Activated CD8-positive, alpha-beta memory T cell treated with anti-CD3 and anti-CD28 coated beads for 36 hours (primary cell): ENCODE results near the gene GRID2. TPM values are rescaled to one million over a fixed set of nuclear protein-coding genes. Genes with fewer than 3 reads are reported as not detected.
"Not testable (repeated sequence)": the region's sequence is repeated elsewhere in the genome, so short reads cannot be mapped to it uniquely, and the experiment has no call there.

Source experiments
- CTCF ChIA-PET: fragments of 350-600 bp; sonication (Branson Sonifier 250); formaldehyde crosslinking; loops from one replicate; lab custom pipeline; 2021; ENCODE audit warnings: antibody characterized with exemption; lab: Charles Lee
- POLR2A ChIA-PET: fragments of 350-600 bp; sonication (Branson Sonifier 250); formaldehyde crosslinking; loops from one replicate; lab custom pipeline; 2021; ENCODE audit warnings: antibody characterized with exemption; lab: Charles Lee
- total RNA-seq, 2 experiments: library from RNA; stranded (reverse); gene quantifications; one replicate each; pipeline ENCODE4 v1.2.3, GENCODE V29; 2021

GRID2 gene
- total RNA-seq, 2 experiments from 2014 or later = not detected

DNA sequence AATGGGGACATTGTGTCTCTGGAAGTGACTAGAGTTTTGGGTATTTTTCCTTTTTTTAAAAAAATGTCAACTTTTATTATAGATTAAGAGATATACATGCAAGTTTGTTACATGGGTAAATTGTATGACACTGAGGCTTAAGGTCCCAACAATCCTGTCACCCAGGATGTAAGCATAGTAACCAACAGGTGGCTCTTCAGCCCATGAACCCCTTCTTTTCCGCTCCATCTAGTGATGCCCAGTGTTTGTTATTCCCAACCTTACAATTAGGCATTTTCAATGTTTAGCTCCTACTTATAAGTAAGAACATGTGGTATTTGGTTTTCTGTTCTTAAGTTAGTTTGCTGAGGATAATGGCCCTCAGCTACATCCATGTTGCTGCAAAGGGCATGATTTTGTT lies 102.7 kb downstream of the GRID2 start:
- CTCF ChIA-PET = no interaction called here
- POLR2A ChIA-PET = no interaction called here

DNA sequence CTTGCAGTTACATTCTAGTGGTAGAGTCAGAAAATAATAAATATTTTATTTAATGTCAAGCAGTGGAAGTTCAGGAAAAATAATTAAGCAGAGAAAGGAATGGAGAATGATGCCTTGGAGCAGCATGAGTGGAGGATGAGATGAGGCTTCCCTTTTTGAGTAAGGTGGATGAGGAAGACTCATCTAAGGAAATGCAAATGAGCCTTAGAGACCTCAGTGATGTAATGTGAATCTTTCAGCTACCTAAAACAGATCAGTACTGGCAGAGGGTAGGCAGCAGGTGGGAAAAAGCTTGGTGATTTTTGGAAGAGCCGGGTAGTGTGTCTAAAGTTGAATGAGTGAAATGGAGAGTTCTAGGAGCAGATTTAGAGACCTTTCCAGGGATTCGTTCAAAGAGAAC lies 118.2 kb downstream of the GRID2 start:
- CTCF ChIA-PET = no interaction called here

DNA sequence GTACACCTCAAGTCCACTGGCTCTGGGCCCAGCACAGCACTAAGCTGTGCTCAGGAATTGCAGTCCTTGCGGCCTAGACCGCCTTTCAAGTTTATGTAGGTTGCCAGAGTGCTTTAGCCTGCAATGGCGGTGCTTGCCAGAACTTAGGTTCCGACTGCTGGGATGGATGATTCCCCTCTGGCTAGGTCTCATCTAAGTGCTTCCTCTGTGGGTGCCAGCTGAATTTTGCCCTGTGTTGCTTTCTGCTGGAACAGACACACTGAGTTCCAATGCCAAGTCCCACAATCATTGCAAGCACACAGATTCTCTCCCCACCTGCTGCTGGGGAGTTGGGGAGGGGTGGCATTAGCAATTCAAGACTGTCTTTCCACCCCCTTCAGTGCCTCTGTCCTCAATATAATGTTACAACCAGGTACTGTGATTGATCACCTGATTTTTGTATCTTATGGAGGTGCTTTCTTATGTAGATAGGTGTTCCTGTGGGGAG lies 129.5 kb downstream of the GRID2 start:
- ChIA-PET POLR2A (no interaction called here), CTCF (no interaction called here)

More for the DNA sequence above, 118.2 kb downstream of the GRID2 start:
- POLR2A ChIA-PET = no interaction called here

DNA sequence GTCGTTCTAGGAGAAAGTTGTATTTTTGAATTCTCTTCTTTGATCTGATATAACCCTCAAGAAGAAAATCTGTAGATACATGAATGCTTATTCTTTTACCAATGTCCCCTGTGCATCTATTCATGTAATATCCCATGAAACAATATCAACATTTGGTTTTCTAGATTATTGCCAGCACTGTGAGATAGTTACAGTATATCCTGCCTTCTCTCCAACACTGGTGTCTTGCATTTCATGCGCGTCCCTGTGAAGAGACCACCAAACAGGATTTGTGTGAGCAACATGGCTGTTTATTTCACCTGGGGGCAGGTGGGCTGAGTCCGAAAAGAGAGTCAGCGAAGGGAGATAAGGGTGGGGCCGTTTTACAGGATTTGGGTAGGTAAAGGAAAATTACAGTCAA lies 135.0 kb downstream of the GRID2 start:
- POLR2A ChIA-PET, CTCF ChIA-PET: not testable (repeated sequence)

DNA sequence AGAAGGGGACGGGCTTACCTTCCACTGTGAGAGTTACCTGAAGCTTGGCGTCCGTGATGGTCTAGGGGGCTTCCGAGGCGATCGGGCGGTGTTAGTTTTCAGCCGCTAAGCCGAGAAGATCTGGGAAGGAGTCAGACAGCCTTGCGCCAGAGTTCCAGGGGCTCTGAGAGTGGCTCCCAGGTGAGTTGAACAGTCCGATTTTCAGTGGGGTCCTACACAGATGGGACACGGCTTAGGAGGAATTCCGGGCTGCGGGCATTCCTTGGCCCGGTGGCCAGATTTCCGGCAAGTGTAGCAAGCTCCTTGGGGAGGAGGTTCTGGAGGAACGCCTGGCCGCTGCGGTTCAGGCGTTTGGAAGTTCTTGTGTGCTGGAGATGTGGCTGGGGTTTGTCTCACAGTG lies 138.4 kb downstream of the GRID2 start:
- CTCF ChIA-PET, POLR2A ChIA-PET: not testable (repeated sequence)

- POLR2A ChIA-PET, CTCF ChIA-PET: not testable (repeated sequence)
Observed at GRCh38 chr4:92444143-92444843, 140.5 kb downstream of the GRID2 start.

GRCh38 chr4:92445127-92445526 lies 141.4 kb downstream of the GRID2 start:
- ChIA-PET POLR2A (no interaction called here), CTCF (no interaction called here)

GRCh38 chr4:92447255-92447905 lies 143.6 kb downstream of the GRID2 start:
- CTCF ChIA-PET = no interaction called here

GRCh38 chr4:92448176-92448575 lies 144.4 kb downstream of the GRID2 start:
- POLR2A ChIA-PET, CTCF ChIA-PET: not testable (repeated sequence)

More at GRCh38 chr4:92447255-92447905, 143.6 kb downstream of the GRID2 start:
- POLR2A ChIA-PET = no interaction called here

DNA sequence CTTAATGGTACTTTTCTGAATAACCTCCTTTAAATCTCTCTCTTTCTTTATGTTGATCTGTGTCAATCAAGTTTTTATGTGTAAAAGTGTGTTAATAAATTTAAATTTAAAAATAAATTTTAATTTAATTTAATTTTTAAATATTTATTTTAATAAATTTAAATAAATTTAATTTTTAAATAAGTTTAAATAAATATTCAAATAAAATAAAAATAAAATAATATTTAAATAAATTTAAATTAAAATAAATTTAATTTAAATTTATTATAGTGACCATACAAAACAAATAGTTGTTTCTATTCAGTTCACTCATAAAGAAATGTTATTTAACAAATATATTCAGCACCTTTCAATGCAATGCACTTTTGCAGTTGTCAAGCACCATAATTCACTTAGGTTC lies 146.9 kb downstream of the GRID2 start:
- POLR2A ChIA-PET = no interaction called here
- CTCF ChIA-PET = no interaction called here

GRCh38 chr4:92451782-92452181 lies 148.0 kb downstream of the GRID2 start:
- ChIA-PET CTCF (no interaction called here), POLR2A (no interaction called here)

DNA sequence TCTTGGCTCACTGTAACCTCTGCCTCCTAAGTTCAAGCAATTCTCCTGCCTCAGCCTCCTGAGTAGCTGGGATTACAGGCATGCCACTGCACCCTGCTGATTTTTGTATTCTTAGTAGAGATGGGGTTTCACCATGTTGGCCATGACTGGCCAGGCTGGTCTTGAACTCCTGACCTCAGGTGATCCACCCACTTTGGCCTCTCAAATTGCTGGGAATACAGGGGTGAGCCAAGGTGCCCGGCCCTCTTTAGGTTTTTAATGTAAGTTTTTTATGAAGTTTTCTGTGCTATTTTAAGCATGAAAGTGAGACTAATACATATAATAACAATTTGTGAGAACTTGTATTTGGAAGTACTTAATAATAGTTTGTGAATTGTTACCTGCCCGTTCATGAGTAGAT lies 148.6 kb downstream of the GRID2 start:
- CTCF ChIA-PET = not testable (repeated sequence)

DNA sequence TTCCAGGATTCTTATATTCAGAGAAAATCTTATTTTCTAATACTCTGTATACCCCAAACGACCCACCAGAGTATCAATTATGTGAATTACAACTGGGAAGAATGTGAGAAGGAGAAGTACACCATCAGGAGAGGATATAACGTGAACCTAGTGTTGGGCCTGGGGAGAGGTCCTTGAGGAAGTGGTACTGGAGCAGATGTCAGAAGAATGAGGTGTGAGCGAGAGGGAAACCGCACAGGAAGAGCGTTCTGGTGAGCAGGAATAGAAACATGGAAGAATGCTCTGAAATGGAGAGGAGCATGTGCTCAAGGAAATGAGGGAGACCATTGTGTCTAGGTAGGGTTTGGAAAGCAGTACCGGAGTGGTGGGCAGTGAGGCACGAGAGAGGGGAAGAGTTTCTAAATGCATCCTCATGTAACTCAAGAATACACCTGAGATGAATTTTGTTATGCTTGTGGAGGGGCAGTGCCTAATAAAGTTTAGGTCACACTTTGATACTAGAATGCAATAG lies 151.6 kb downstream of the GRID2 start:
- ChIA-PET CTCF (no interaction called here), POLR2A (no interaction called here)

More for the DNA sequence above, 148.6 kb downstream of the GRID2 start:
- POLR2A ChIA-PET = not testable (repeated sequence)

DNA sequence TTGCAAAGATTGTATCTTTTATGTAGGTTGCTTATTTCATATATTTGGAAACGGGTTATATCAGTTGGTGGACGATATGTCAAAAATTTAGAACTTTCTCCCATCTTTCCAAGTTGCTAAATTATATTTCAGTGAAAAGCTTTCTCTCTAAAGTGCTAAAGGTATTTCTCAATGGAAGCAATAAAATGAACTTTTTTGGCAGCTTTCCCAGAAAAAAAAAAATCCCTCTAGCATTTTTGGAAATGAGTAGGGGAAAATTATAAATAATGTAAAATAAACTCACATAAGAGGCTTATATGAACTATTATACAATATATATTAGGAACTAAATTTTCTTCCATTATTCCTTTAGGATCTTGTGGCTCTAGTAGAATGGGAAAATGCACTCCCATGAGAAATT lies 152.2 kb downstream of the GRID2 start:
- ChIA-PET CTCF (no interaction called here), POLR2A (no interaction called here)

GRCh38 chr4:92461732-92462131 lies 158.0 kb downstream of the GRID2 start:
- ChIA-PET CTCF (no interaction called here), POLR2A (no interaction called here)

DNA sequence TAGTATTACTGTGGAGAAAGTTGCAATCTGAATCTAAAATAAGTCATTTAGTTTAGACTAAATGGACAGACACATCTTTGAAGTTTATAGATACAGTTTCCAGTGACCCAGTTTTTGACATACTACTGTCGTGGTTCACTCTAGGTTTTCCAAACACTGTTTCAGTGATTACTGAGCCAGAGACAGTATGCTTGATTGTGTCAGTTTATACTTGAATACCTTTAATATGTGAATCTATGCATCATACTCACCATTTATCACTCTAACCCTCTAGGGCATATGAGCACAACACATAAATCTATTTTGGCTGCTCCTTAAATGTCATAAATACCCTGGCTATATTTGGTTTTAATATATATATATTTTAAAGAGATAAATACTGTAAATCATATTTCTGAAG lies 173.5 kb downstream of the GRID2 start:
- CTCF ChIA-PET = no interaction called here
- POLR2A ChIA-PET = no interaction called here

GRCh38 chr4:92483341-92483740 lies 179.6 kb downstream of the GRID2 start:
- CTCF ChIA-PET = no interaction called here
- POLR2A ChIA-PET = no interaction called here

GRCh38 chr4:92488496-92488895 lies 184.7 kb downstream of the GRID2 start:
- ChIA-PET POLR2A (no interaction called here), CTCF (no interaction called here)

DNA sequence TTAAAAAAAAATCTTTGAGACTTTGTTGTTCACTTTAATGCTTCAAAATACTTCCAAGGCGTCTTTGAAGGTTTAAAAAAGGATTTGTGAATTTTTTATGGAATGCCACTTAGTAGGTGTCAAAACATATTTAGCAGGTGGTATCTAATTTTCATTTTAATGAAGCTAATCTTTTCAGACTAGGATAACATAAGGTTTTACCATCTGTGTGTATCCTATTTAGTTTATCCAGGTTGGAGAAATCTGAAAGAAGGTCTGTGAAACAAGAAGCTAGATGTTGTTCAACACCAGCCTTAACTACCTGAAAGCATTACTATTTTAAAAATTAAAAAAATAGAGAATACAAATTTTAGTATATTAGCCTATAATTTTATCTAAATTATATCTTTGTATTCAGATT lies 193.4 kb downstream of the GRID2 start:
- ChIA-PET CTCF (no interaction called here), POLR2A (no interaction called here)

GRCh38 chr4:92501456-92501855 lies 197.7 kb downstream of the GRID2 start:
- POLR2A ChIA-PET = no interaction called here
- CTCF ChIA-PET = no interaction called here

DNA sequence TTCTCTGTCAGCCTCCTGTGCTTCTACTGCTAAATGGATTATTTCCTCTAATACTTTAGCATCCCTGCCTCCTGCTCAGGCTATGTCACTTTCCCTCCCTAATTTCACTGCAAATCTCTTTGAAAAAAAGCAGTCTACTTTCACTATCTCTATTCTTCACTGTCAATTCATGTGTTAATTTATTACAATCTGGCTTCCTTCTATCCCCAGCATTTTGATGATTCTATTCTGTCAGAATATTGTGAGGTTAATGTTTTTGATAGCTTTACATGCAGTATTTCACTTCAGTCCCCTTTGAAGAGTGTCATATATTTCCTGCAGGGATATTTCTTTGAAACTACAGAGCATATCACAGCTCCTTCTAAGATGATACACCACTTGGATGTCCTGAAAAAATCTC lies 203.2 kb downstream of the GRID2 start:
- ChIA-PET POLR2A (no interaction called here), CTCF (no interaction called here)
